ENCODE measurements around the gene PHACTR3.

- TF ChIP-seq, protein P1, sequence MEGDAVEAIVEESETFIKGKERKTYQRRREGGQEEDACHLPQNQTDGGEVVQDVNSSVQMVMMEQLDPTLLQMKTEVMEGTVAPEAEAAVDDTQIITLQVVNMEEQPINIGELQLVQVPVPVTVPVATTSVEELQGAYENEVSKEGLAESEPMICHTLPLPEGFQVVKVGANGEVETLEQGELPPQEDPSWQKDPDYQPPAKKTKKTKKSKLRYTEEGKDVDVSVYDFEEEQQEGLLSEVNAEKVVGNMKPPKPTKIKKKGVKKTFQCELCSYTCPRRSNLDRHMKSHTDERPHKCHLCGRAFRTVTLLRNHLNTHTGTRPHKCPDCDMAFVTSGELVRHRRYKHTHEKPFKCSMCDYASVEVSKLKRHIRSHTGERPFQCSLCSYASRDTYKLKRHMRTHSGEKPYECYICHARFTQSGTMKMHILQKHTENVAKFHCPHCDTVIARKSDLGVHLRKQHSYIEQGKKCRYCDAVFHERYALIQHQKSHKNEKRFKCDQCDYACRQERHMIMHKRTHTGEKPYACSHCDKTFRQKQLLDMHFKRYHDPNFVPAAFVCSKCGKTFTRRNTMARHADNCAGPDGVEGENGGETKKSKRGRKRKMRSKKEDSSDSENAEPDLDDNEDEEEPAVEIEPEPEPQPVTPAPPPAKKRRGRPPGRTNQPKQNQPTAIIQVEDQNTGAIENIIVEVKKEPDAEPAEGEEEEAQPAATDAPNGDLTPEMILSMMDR (IDR thresholded peaks at IDR 0.05; ENCODE audit: insufficient read depth, low read depth, low read length): no peak
- TF ChIP-seq EZH2 (IDR thresholded peaks at IDR 0.05; ENCODE audit: insufficient read depth, low read length): no peak
These were observed 42.9 kb downstream of the PHACTR3 start for GRCh38 chr20:59647271-59647670.

All from astrocyte (in vitro differentiated cells and primary cell).